ENCODE results near the gene GMPR2.

GRCh38 chr14:24224618-24225071, 8.1 kb upstream of the GMPR2 start:
- TF ChIP-seq CTCF (IDR thresholded peaks at IDR 0.05 in 8 of 11, conservative IDR thresholded peaks at IDR 0.05 in 3 of 11): no peak
- no peak for TF ChIP-seq POLR2AphosphoS5 (IDR thresholded peaks at IDR 0.05)

Data from spleen (tissue), 7 donors.